Measurements from ENCODE around the gene SMCO3. TPM values are rescaled to one million over a fixed set of nuclear protein-coding genes. Genes with fewer than 3 reads are reported as not detected.

The SMCO3 gene
- total RNA-seq, 1 experiment from 2014 or later: not detected

DNA sequence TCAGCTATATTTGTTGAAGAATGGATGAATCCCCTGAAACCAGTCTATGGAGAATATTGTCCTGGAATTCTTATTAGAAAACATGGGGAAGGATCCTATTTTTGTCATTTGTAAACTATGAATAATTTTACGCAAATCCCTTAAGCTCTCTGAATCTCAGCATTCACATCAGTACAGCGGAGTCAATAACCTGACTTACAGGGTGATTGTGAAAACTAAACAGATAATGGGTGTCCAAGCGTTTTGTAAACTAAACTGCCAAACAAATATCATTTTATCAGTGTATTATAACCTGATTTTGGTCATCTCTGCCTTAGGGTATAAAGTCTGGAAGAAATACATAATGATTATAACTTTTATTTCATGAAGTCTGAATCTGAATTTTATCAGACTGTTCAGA, 19.4 kb upstream of the SMCO3 start:
- POLR2A ChIA-PET (ENCODE audit: unreplicated experiment): no interaction called here
- Histone ChIP-seq H3K4me2 (ENCODE audit: low read length) (no peak overlapping the region), H3K9ac (ENCODE audit: low read length) (no peak overlapping the region), H2AFZ (ENCODE audit: low read length) (no peak overlapping the region), H3K4me3 (ENCODE audit: low read length) (no peak overlapping the region), H3K27ac (ENCODE audit: low read length) (no peak overlapping the region), H3K36me3 (ENCODE audit: low read depth, low read length) (no peaks in the 10 kb centered on the region), H4K20me1 (ENCODE audit: low read length) (no peaks in the 10 kb centered on the region), H3F3A (ENCODE audit: low read length, unreplicated experiment) (peaks cover 5% of the 10 kb centered on the region), H3K27me3 (ENCODE audit: low read length) (no peaks in the 10 kb centered on the region), H3K4me1 (ENCODE audit: insufficient read depth, low read length) (peaks cover 24% of the 10 kb centered on the region), H3K79me2 (ENCODE audit: low read length) (no peaks in the 10 kb centered on the region), H3K9me2 (replicated peaks; ENCODE audit: low read length) (no peaks in the 10 kb centered on the region), H3K9me3 (ENCODE audit: low read length) (no peaks in the 10 kb centered on the region)
- no peak for TF ChIP-seq EZH2 (IDR thresholded peaks at IDR 0.05; ENCODE audit: low read length, unreplicated experiment)
- TF ChIP-seq EZH2phosphoT487 (IDR thresholded peaks at IDR 0.05; ENCODE audit: borderline replicate concordance, low read length): no peak
- TF ChIP-seq, protein P1, sequence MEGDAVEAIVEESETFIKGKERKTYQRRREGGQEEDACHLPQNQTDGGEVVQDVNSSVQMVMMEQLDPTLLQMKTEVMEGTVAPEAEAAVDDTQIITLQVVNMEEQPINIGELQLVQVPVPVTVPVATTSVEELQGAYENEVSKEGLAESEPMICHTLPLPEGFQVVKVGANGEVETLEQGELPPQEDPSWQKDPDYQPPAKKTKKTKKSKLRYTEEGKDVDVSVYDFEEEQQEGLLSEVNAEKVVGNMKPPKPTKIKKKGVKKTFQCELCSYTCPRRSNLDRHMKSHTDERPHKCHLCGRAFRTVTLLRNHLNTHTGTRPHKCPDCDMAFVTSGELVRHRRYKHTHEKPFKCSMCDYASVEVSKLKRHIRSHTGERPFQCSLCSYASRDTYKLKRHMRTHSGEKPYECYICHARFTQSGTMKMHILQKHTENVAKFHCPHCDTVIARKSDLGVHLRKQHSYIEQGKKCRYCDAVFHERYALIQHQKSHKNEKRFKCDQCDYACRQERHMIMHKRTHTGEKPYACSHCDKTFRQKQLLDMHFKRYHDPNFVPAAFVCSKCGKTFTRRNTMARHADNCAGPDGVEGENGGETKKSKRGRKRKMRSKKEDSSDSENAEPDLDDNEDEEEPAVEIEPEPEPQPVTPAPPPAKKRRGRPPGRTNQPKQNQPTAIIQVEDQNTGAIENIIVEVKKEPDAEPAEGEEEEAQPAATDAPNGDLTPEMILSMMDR (conservative IDR thresholded peaks at IDR 0.05; ENCODE audit: low read depth, low read length): no peak
- ATAC-seq (no peak), DNase-seq (no peak)
- BruUV-seq (replicated peaks): no TSS peak
- intact Hi-C loops (cut with micrococcal nuclease): no loop called here
- CTCF ChIA-PET: interaction anchor here (0.6 kb wide), 1 partner anchor 64 kb away, joined by 3 read pairs; no protein-coding TSS in a partner anchor

DNA sequence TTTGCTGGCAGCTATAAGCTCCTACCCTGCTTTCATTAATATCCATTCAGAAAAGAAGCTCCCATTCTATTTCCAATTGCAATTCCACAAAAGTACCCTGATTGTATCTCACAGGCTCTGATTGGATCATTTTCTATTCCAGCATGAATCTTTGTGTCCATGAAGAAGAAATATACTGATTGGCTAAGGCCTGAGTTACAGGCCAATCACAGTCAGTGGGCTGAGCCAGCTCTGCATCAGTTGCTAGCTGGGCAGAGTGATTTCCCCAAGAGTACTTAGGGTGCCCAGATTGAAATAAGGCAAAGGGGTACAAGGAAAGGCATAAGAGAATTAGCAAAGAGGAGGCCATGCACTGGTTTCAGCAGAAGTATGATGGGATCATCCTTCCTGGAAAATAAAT, 14.9 kb upstream of the SMCO3 start:
- H4K20me1 ChIP-seq (ENCODE audit: low read length): no peaks in the 10 kb centered on the region
- DNase-seq (no peak), ATAC-seq (no peak)
- H3K36me3 ChIP-seq (ENCODE audit: low read depth, low read length): no peaks in the 10 kb centered on the region
- no peaks in the 10 kb centered on the region for H3F3A ChIP-seq (ENCODE audit: low read length, unreplicated experiment)
- no peak overlapping the region for H3K4me2 ChIP-seq (ENCODE audit: low read length)
- no peak for TF ChIP-seq EZH2phosphoT487 (IDR thresholded peaks at IDR 0.05; ENCODE audit: borderline replicate concordance, low read length)
- TF ChIP-seq, protein P1 (conservative IDR thresholded peaks at IDR 0.05; ENCODE audit: low read depth, low read length): no peak
- no peak for TF ChIP-seq EZH2 (IDR thresholded peaks at IDR 0.05; ENCODE audit: low read length, unreplicated experiment)
- H3K9ac ChIP-seq (ENCODE audit: low read length): no peak overlapping the region
- no peak overlapping the region for H3K4me3 ChIP-seq (ENCODE audit: low read length)
- BruUV-seq (replicated peaks): no TSS peak
- no peaks in the 10 kb centered on the region for H3K79me2 ChIP-seq (ENCODE audit: low read length)
- 0 out of 2 replicates have a peak, but pooled peaks cover 3% of the 10 kb centered on the region for H3K4me1 ChIP-seq (ENCODE audit: insufficient read depth, low read length)
- POLR2A ChIA-PET (ENCODE audit: unreplicated experiment): no interaction called here
- intact Hi-C loops (cut with micrococcal nuclease): no loop called here
- H3K9me2 ChIP-seq (replicated peaks; ENCODE audit: low read length): no peaks in the 10 kb centered on the region
- H3K9me3 ChIP-seq (ENCODE audit: low read length): no peaks in the 10 kb centered on the region
- CTCF ChIA-PET: no interaction called here
- H2AFZ ChIP-seq (ENCODE audit: low read length): no peak overlapping the region
- H3K27me3 ChIP-seq (ENCODE audit: low read length): no peaks in the 10 kb centered on the region
- H3K27ac ChIP-seq (ENCODE audit: low read length): no peak overlapping the region

DNA sequence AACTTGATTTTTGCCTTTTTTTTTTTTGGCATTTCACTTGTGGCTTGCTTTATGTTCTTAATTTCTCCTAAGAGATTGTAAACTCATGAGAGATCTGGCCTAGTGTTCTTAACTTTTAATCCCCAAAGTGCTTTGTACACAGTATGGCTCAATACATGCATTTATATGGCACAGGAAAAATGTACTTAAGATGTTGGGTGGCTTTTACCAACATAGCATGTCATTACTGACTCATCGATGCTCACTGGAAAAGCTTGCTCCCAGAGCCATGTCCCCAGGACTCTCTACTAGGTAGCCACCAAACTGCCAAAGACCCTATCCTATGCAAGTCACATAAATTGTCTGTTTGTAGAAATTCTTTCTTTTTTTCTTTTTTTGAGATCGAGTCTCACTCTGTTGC, 13.1 kb upstream of the SMCO3 start:
- no peak for ATAC-seq
- Histone ChIP-seq H3K9ac (ENCODE audit: low read length) (no peak overlapping the region), H3K9me2 (replicated peaks; ENCODE audit: low read length) (no peaks in the 10 kb centered on the region), H3K9me3 (ENCODE audit: low read length) (no peaks in the 10 kb centered on the region), H3K4me1 (ENCODE audit: insufficient read depth, low read length) (no peaks in the 10 kb centered on the region), H3K4me2 (ENCODE audit: low read length) (no peak overlapping the region), H3K27me3 (ENCODE audit: low read length) (no peaks in the 10 kb centered on the region), H3K4me3 (ENCODE audit: low read length) (no peak overlapping the region), H4K20me1 (ENCODE audit: low read length) (no peaks in the 10 kb centered on the region), H3K27ac (ENCODE audit: low read length) (no peak overlapping the region), H3K36me3 (ENCODE audit: low read depth, low read length) (no peaks in the 10 kb centered on the region), H2AFZ (ENCODE audit: low read length) (no peak overlapping the region), H3K79me2 (ENCODE audit: low read length) (no peaks in the 10 kb centered on the region), H3F3A (ENCODE audit: low read length, unreplicated experiment) (no peaks in the 10 kb centered on the region)
- CTCF ChIA-PET: no interaction called here
- BruUV-seq (replicated peaks): no TSS peak
- peak; percentile 51 for DNase-seq
- POLR2A ChIA-PET (ENCODE audit: unreplicated experiment): no interaction called here
- TF ChIP-seq, protein P1 (conservative IDR thresholded peaks at IDR 0.05; ENCODE audit: low read depth, low read length): no peak
- no peak for TF ChIP-seq EZH2phosphoT487 (IDR thresholded peaks at IDR 0.05; ENCODE audit: borderline replicate concordance, low read length)
- TF ChIP-seq EZH2 (IDR thresholded peaks at IDR 0.05; ENCODE audit: low read length, unreplicated experiment): no peak
- intact Hi-C loops (cut with micrococcal nuclease): no loop called here
